Lower lobe of right lung (tissue), 2 donors: ENCODE data around the gene FLAD1. TPM values are rescaled to one million over a fixed set of nuclear protein-coding genes. Genes with fewer than 3 reads are reported as not detected.

Experiments used
- ATAC-seq, 2 donors: fragments of 200-7000 bp; cut with Tn5 transposase; one replicate each; pipeline ENCODE4 v1.9.1; 2020 to 2022; ENCODE audit warnings: mild to moderate bottlenecking in 2 of 2, moderate library complexity in 2 of 2
- DNase-seq: peaks from one replicate; pipeline ENCODE4 v3.0.0-alpha.2; 2020
- H3K27ac ChIP-seq: fragments of 200-600 bp; one replicate; pipeline ENCODE4 v1.8.0; 2022
- H3K27me3 ChIP-seq: fragments of 200-600 bp; one replicate; pipeline ENCODE4 v1.8.0; 2022; ENCODE audit warnings: low read depth
- H3K36me3 ChIP-seq: fragments of 200-600 bp; one replicate; pipeline ENCODE4 v1.8.0; 2022; ENCODE audit warnings: mild to moderate bottlenecking
- H3K4me1 ChIP-seq: fragments of 200-600 bp; one replicate; pipeline ENCODE4 v1.8.0; 2022
- H3K4me3 ChIP-seq: fragments of 200-600 bp; one replicate; pipeline ENCODE4 v1.8.0; 2022; ENCODE audit warnings: mild to moderate bottlenecking
- H3K9me3 ChIP-seq: fragments of 200-600 bp; one replicate; pipeline ENCODE4 v1.8.0; 2022
- intact Hi-C: fragments of 100-400 bp; cut with DNase I; formaldehyde crosslinking; loops from one replicate; pipeline ENCODE4 v1.11.0; 2022
- total RNA-seq: library from RNA; stranded (reverse); fragmentation: NEBNext Ultra II Directional; extraction: Animal tissue kit (Norgen Biotek cat#: 25700); gene quantifications from one replicate; pipeline ENCODE4 v1.2.1, GENCODE V29; 2021
- TF ChIP-seq, protein P1 (sequence below): fragments of 200-600 bp; IDR thresholded peaks from one replicate; pipeline ENCODE4 v1.8.0; 2022; ENCODE audit warnings: antibody characterized with exemption, mild to moderate bottlenecking
- donor health status: DM: no; HTN: yes; CAD: no; lungs with severe emphysema.

FLAD1 gene
- total RNA-seq, 1 donor from 2014 or later, result 31.9 TPM

DNA sequence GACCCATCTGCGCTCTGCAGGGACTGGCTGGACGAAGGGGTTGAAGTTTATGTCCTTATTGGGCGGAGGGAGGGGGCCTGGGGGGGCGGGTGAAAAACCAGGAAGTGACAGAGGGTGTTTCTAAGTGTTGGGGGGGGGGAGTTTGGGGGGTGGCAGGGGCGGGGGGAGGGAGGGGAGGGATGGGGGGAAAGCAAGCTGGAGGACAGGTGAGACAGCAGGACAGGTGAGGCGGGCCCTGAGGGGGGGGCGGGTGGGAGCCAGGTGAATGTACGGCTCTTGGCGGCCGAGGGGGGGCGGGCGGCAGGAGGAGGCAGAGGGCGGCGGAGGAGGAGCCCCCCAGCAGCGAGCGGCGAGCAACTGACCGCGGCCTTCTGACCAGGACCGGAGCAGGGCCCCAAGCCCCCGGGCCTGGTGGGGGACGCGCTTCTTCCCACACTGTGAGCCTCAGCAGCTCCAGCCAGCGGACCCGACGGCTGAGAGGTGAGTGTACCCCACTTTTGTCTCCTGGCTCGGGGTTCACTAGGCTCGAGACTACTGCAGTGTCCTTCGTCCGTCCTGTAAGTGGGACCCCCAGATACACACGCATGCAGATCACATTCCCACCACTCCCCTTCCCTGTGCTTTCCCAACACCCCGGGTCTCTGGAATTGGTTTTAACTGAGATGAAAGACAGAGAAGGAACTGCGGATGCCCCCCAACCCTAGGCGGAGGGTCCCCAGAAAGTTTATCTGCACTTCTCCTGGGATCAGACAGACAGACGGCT is 19.5 kb downstream of the FLAD1 start, which contains the start of gene ZBTB7B:
Gene ZBTB7B (plus strand): TSS at position 339 of the 763 bp plus-strand sequence. CDS start 11,859 bp downstream, outside the sequence.
- DNase-seq, result peak; percentile 80

DNA sequence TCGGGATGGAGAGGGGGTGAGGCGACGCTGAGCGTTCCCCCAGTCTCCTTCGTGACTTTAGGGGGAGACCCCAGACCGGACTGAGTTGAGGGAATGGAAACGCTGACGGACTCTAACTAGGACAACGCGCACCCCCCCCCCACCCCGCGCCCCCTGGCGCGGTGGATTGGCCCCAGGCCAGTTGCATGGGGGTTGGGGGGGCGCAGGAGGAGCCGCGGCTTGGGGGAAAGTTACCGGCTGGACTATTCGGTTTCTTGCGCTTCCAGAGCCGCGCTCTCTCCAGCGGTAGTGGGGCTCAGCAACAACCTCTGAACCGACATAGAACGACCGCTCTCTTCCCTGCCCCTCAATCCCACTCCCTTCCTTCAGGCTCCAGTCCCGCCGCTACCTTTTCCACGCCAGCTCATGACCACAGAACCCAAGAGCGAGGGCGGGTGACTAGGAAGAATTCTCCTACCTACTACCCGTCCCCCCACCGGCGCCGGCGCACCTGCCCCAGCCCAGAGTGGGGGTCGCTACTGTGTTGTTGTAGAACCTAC is 20.2 kb downstream of the FLAD1 start:
- DNase-seq (no peak), ATAC-seq (no peak)
- peaks cover 60% of the 10 kb centered on the region for H3K4me1 ChIP-seq
- H3K27me3 ChIP-seq, result no peaks in the 10 kb centered on the region
- TF ChIP-seq, protein P1, sequence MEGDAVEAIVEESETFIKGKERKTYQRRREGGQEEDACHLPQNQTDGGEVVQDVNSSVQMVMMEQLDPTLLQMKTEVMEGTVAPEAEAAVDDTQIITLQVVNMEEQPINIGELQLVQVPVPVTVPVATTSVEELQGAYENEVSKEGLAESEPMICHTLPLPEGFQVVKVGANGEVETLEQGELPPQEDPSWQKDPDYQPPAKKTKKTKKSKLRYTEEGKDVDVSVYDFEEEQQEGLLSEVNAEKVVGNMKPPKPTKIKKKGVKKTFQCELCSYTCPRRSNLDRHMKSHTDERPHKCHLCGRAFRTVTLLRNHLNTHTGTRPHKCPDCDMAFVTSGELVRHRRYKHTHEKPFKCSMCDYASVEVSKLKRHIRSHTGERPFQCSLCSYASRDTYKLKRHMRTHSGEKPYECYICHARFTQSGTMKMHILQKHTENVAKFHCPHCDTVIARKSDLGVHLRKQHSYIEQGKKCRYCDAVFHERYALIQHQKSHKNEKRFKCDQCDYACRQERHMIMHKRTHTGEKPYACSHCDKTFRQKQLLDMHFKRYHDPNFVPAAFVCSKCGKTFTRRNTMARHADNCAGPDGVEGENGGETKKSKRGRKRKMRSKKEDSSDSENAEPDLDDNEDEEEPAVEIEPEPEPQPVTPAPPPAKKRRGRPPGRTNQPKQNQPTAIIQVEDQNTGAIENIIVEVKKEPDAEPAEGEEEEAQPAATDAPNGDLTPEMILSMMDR, result no peak
- H3K9me3 ChIP-seq, result no peaks in the 10 kb centered on the region
- peak overlapping the region; percentile 97 for H3K4me3 ChIP-seq
- peak overlapping the region; percentile 91 for H3K27ac ChIP-seq
- intact Hi-C loops, result no loop called here
- H3K36me3 ChIP-seq, result no peaks in the 10 kb centered on the region

More for the DNA sequence above, 19.5 kb downstream of the FLAD1 start, which contains the start of gene ZBTB7B:
- peak; percentile 8 to 10 for ATAC-seq
- Histone ChIP-seq H3K4me1 (peaks cover 59% of the 10 kb centered on the region), H3K36me3 (no peaks in the 10 kb centered on the region), H3K4me3 (peak within 1 kb of the TSS; percentile 97), H3K9me3 (no peaks in the 10 kb centered on the region), H3K27ac (peak within 1 kb of the TSS; percentile 91), H3K27me3 (no peaks in the 10 kb centered on the region)
- TF ChIP-seq, protein P1, result no peak
- intact Hi-C loops, result no loop called here

DNA sequence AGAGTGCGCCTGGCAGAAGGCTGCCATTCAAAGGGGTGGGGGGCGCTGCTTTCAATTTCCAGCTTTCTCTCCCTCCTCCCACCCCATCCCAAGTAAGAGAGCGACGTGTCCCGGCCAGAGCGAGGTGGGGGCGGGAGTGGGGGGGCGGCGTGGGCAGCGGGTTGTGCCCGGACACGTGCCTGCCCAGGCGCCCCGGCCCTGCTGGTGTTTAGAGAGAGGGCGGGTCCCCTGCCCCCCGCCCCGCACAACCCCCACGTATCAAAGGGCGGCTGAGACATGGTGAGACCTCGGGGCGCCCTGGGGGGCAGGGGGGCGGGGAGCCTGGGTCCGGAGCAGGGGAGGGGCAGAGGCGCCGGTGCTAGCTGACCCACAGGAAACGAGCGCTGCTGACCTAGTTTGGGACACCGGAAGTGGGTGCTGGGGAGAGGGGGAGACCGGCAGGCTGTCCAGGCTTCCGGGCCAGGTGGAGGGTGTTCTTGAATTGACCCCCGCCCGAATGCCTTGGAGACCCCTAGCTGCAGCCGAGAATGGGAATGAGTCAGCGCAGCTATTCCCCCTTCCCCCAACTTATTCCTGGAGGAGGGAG is 20.7 kb downstream of the FLAD1 start:
- intact Hi-C loops, result no loop called here
- Histone ChIP-seq H3K27ac (peak overlapping the region; percentile 91), H3K27me3 (no peaks in the 10 kb centered on the region), H3K36me3 (no peaks in the 10 kb centered on the region), H3K4me1 (peaks cover 62% of the 10 kb centered on the region), H3K4me3 (peak overlapping the region; percentile 97), H3K9me3 (no peaks in the 10 kb centered on the region)
- ATAC-seq (no peak), DNase-seq (peak; percentile 78)
- TF ChIP-seq, protein P1, result no peak

DNA sequence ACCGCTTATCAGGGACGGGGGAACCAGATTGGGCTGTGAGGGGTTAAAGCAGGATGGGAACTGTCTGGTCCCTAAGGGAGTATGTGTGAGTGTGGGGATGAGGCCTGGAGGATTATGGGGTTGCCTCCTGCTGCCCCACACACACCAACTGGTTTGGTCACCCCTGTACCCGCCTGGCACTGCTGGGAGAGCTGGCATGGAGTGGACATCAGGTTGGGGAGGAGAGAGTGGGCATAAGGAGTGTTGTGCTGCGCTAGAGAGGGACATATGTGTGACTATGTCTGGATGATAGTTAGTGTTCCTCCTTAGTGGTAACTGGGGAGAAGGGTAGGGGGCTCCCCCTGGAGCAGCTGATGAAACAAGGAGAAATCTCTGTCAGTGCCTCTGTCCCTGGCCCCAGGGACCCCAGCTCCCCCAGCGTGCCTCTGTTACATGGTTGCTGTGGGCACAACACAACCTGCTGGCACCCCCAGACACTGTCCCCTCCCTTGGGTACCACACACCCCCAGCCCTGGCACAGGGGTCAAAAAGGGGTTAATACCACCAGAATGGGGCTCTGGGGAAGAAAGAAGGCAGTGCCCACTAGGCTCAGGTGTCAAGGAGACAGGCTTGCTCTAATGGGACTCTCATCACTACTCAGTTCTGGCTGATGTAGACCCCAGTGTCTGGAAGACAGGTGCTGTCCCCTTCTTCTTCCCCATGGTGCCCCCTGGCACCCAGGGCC is 21.4 kb downstream of the FLAD1 start:
- DNase-seq (no peak), ATAC-seq (no peak)
- intact Hi-C loops, result no loop called here
- peak overlapping the region; percentile 91 for H3K27ac ChIP-seq
- TF ChIP-seq, protein P1, result no peak
- H3K4me1 ChIP-seq, result peaks cover 62% of the 10 kb centered on the region
- no peaks in the 10 kb centered on the region for H3K9me3 ChIP-seq
- H3K36me3 ChIP-seq, result no peaks in the 10 kb centered on the region
- peak overlapping the region; percentile 97 for H3K4me3 ChIP-seq
- H3K27me3 ChIP-seq, result no peaks in the 10 kb centered on the region
